HFF-Myc (cell line): Measurements from ENCODE around the gene POTEB3.
"Not testable (repeated sequence)": the region's sequence is repeated elsewhere in the genome, so short reads cannot be mapped to it uniquely, and the experiment has no call there.

ENCODE experiments used
- DNase-seq: peaks from one replicate; pipeline ENCODE4 v3.0.0-alpha.2; 2011; ENCODE audit warnings: low read depth; ENCODE audit errors: extremely low read depth
- H3K4me3 ChIP-seq: replicated peaks from 2 replicates; pipeline ENCODE4 v1.5.1; 2011; ENCODE audit warnings: low read depth, mild to moderate bottlenecking, control low read depth, low read length

Gene POTEB3

GRCh38 chr15:21440399-21440798 lies at the start of gene POTEB3:
Gene POTEB3 (minus strand): TSS chr15:21440499. CDS start chr15:21440011, 488 bp downstream.
- not testable (repeated sequence) for DNase-seq, H3K4me3 ChIP-seq

GRCh38 chr15:21453683-21454082 lies 13.4 kb upstream of the POTEB3 start:
- DNase-seq, H3K4me3 ChIP-seq: not testable (repeated sequence)

GRCh38 chr15:21451920-21452563 lies 11.7 kb upstream of the POTEB3 start:
- not testable (repeated sequence) for DNase-seq, H3K4me3 ChIP-seq

- not testable (repeated sequence) for DNase-seq, H3K4me3 ChIP-seq
These were observed 11.2 kb upstream of the POTEB3 start for GRCh38 chr15:21451487-21451886.

- DNase-seq, H3K4me3 ChIP-seq: not testable (repeated sequence)
These were observed 32.9 kb downstream of the POTEB3 start for GRCh38 chr15:21407366-21407765.

- H3K4me3 ChIP-seq, DNase-seq: not testable (repeated sequence)
These were observed 38.8 kb downstream of the POTEB3 start for GRCh38 chr15:21401531-21401930.

GRCh38 chr15:21399111-21399510 lies 41.2 kb downstream of the POTEB3 start:
- not testable (repeated sequence) for H3K4me3 ChIP-seq, DNase-seq

- DNase-seq, H3K4me3 ChIP-seq: not testable (repeated sequence)
These were observed 41.8 kb downstream of the POTEB3 start for GRCh38 chr15:21398511-21398910.

GRCh38 chr15:21397656-21398055 lies 42.6 kb downstream of the POTEB3 start:
- not testable (repeated sequence) for DNase-seq, H3K4me3 ChIP-seq

- H3K4me3 ChIP-seq, DNase-seq: not testable (repeated sequence)
These were observed 43.1 kb downstream of the POTEB3 start for GRCh38 chr15:21397186-21397585.

GRCh38 chr15:21385961-21386360 lies 54.3 kb downstream of the POTEB3 start:
- DNase-seq, H3K4me3 ChIP-seq: not testable (repeated sequence)

GRCh38 chr15:21383866-21384485 lies 56.3 kb downstream of the POTEB3 start:
- DNase-seq, H3K4me3 ChIP-seq: not testable (repeated sequence)

- H3K4me3 ChIP-seq, DNase-seq: not testable (repeated sequence)
These were observed 66.6 kb downstream of the POTEB3 start for GRCh38 chr15:21373682-21374081.

GRCh38 chr15:21369177-21369576 lies 71.1 kb downstream of the POTEB3 start:
- H3K4me3 ChIP-seq, DNase-seq: not testable (repeated sequence)

GRCh38 chr15:21368625-21369024 lies 71.7 kb downstream of the POTEB3 start:
- DNase-seq, H3K4me3 ChIP-seq: not testable (repeated sequence)
